ENCODE results near the gene RCSD1.

Gene RCSD1

DNA sequence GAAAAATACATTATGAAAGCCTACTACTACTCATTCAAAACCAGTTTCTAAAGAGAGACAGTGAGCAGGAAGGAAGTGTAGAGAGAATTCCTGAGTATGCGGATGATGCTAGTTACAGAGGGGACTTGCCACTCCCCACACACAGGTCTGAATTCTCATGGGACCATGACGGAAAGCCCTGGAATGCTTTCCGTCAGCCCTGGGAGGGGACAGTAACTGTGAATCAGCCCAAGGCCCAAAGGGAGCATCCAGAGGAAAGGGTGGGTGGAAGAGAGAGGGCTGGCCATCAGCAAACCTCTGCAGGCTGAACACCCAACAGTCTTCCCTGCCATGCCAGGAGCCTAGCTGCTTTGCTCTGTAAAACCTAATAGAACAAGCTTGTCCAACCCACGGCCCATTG is 36.4 kb downstream of the RCSD1 start:
- TF ChIP-seq TCF12 (IDR thresholded peaks at IDR 0.05; ENCODE audit: low read depth): no peak
- no peak for TF ChIP-seq CREB1 (IDR thresholded peaks at IDR 0.05; ENCODE audit: low read depth)
- TF ChIP-seq CEBPB (IDR thresholded peaks at IDR 0.05): no peak
- no peak for TF ChIP-seq TEAD4 (IDR thresholded peaks at IDR 0.05)
- TF ChIP-seq NFIC (IDR thresholded peaks at IDR 0.05): no peak
- TF ChIP-seq FOXM1 (IDR thresholded peaks at IDR 0.05; ENCODE audit: borderline replicate concordance, low read depth): no peak
- TF ChIP-seq TAF1 (IDR thresholded peaks at IDR 0.05; ENCODE audit: low read depth): no peak
- TF ChIP-seq RAD21 (IDR thresholded peaks at IDR 0.05; ENCODE audit: low read depth): no peak
- no peak for TF ChIP-seq EGR1 (IDR thresholded peaks at IDR 0.05)
- TF ChIP-seq, protein P1, sequence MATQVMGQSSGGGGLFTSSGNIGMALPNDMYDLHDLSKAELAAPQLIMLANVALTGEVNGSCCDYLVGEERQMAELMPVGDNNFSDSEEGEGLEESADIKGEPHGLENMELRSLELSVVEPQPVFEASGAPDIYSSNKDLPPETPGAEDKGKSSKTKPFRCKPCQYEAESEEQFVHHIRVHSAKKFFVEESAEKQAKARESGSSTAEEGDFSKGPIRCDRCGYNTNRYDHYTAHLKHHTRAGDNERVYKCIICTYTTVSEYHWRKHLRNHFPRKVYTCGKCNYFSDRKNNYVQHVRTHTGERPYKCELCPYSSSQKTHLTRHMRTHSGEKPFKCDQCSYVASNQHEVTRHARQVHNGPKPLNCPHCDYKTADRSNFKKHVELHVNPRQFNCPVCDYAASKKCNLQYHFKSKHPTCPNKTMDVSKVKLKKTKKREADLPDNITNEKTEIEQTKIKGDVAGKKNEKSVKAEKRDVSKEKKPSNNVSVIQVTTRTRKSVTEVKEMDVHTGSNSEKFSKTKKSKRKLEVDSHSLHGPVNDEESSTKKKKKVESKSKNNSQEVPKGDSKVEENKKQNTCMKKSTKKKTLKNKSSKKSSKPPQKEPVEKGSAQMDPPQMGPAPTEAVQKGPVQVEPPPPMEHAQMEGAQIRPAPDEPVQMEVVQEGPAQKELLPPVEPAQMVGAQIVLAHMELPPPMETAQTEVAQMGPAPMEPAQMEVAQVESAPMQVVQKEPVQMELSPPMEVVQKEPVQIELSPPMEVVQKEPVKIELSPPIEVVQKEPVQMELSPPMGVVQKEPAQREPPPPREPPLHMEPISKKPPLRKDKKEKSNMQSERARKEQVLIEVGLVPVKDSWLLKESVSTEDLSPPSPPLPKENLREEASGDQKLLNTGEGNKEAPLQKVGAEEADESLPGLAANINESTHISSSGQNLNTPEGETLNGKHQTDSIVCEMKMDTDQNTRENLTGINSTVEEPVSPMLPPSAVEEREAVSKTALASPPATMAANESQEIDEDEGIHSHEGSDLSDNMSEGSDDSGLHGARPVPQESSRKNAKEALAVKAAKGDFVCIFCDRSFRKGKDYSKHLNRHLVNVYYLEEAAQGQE (IDR thresholded peaks at IDR 0.05; ENCODE audit: low read depth): no peak

- no peak for TF ChIP-seq MAX (IDR thresholded peaks at IDR 0.05)
Observed at GRCh38 chr1:167667536-167667935, 37.5 kb downstream of the RCSD1 start.

- TF ChIP-seq EP300 (IDR thresholded peaks at IDR 0.05; ENCODE audit: borderline replicate concordance) (no peak), TAF1 (IDR thresholded peaks at IDR 0.05; ENCODE audit: low read depth) (no peak), EGR1 (IDR thresholded peaks at IDR 0.05) (no peak), ZBTB7A (IDR thresholded peaks at IDR 0.05; ENCODE audit: low read depth) (no peak), YY1 (IDR thresholded peaks at IDR 0.05; ENCODE audit: low read depth) (no peak), FOXM1 (IDR thresholded peaks at IDR 0.05; ENCODE audit: borderline replicate concordance, low read depth) (no peak), CREB1 (IDR thresholded peaks at IDR 0.05; ENCODE audit: low read depth) (no peak), USF1 (IDR thresholded peaks at IDR 0.05) (no peak), RAD21 (IDR thresholded peaks at IDR 0.05; ENCODE audit: low read depth) (no peak), NFIC (IDR thresholded peaks at IDR 0.05) (no peak), CEBPB (IDR thresholded peaks at IDR 0.05) (no peak), TCF12 (IDR thresholded peaks at IDR 0.05; ENCODE audit: low read depth) (no peak)
- TF ChIP-seq, protein P1 (IDR thresholded peaks at IDR 0.05; ENCODE audit: low read depth): no peak
Observed at GRCh38 chr1:167668108-167668507, 38.1 kb downstream of the RCSD1 start.

GRCh38 chr1:167669209-167670124 is 39.4 kb downstream of the RCSD1 start:
- TF ChIP-seq USF1 (IDR thresholded peaks at IDR 0.05): no peak
- no peak for TF ChIP-seq CREB1 (IDR thresholded peaks at IDR 0.05; ENCODE audit: low read depth)
- no peak for TF ChIP-seq RAD21 (IDR thresholded peaks at IDR 0.05; ENCODE audit: low read depth)
- TF ChIP-seq, protein P1 (IDR thresholded peaks at IDR 0.05; ENCODE audit: low read depth): no peak
- no peak for TF ChIP-seq TEAD4 (IDR thresholded peaks at IDR 0.05)
- no peak for TF ChIP-seq YY1 (IDR thresholded peaks at IDR 0.05; ENCODE audit: low read depth)
- TF ChIP-seq MAX (IDR thresholded peaks at IDR 0.05): no peak
- TF ChIP-seq TCF12 (IDR thresholded peaks at IDR 0.05; ENCODE audit: low read depth): no peak
- no peak for TF ChIP-seq EP300 (IDR thresholded peaks at IDR 0.05; ENCODE audit: borderline replicate concordance)
